ENCODE data around the gene VWA8.
"Not testable (repeated sequence)": the region's sequence is repeated elsewhere in the genome, so short reads cannot be mapped to it uniquely, and the experiment has no call there.

DNA sequence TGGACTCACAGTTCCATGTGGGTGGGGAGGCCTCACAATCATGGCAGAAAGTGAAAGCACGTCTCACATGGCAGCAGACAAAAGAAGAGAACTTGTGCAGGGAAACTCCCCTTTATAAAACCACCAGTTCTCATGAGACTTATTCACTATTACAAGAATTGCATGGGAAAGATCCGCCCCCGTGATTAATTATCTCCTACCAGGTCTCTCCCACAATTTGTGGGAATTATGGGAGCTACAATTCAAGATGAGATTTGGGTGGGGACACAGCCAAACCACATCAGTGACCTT lies 157.5 kb downstream of the VWA8 start:
- TF ChIP-seq, protein P1, sequence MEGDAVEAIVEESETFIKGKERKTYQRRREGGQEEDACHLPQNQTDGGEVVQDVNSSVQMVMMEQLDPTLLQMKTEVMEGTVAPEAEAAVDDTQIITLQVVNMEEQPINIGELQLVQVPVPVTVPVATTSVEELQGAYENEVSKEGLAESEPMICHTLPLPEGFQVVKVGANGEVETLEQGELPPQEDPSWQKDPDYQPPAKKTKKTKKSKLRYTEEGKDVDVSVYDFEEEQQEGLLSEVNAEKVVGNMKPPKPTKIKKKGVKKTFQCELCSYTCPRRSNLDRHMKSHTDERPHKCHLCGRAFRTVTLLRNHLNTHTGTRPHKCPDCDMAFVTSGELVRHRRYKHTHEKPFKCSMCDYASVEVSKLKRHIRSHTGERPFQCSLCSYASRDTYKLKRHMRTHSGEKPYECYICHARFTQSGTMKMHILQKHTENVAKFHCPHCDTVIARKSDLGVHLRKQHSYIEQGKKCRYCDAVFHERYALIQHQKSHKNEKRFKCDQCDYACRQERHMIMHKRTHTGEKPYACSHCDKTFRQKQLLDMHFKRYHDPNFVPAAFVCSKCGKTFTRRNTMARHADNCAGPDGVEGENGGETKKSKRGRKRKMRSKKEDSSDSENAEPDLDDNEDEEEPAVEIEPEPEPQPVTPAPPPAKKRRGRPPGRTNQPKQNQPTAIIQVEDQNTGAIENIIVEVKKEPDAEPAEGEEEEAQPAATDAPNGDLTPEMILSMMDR (IDR thresholded peaks at IDR 0.05; ENCODE audit: low read length), result not testable (repeated sequence)
- not testable (repeated sequence) for TF ChIP-seq EZH2 (optimal IDR thresholded peaks at IDR 0.05; ENCODE audit: low read depth, low read length)
